Right lobe of liver (tissue), 4 donors: ENCODE data around the gene FAM181A.

Source experiments
- POLR2A ChIP-seq: fragments of 450-650 bp; IDR thresholded peaks from one replicate; pipeline ENCODE4 v1.6.1; 2017; ENCODE audit warnings: antibody characterized with exemption, mild to moderate bottlenecking
- TF ChIP-seq, protein P1 (sequence below), 4 donors: fragments of 200-600 bp in 3 of 4; fragments of 450-650 bp in 1 of 4; IDR thresholded peaks; one replicate each; pipeline versions ENCODE4 v1.5.1 to v1.8.0; 2016 to 2022; ENCODE audit warnings: antibody characterized with exemption in 4 of 4, mild to moderate bottlenecking in 2 of 4
- donor health status: DM: no; HTN: no; CAD: no.
- donor health status: DM: no; HTN: no; CAD: no.
- donor health status: DM: no; HTN: yes; CAD: no.

DNA sequence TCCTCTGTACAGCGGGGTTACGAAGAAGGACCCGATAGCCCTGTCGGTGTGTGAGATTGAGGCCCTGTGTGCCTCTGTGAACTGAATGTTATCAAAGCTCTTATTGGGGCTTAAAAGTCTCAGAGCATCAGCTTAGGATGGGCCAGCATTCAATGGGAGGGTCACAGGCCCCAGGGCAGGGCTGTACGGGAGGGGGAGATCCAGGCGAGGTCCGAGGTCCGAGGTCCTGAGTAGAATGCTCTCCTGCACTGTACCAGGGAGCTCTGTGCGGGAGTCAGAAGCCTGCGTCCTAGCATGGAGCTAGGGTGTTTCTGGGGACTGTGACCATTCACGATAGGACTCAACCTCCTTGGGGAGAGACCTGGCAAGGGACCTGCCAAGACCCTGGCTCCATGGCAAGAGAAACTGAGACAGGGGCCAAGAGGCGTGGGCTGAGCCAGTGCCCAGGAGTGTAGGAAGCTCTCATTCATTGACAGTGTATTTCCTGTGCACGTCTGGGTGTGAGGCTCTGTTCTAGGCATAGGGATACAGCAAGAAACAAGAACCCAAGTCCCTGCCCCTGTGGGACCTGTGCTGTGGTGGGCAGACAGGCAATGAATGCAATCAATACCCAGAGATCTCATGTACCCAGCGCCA, 12.0 kb upstream of the FAM181A start:
- TF ChIP-seq, protein P1, sequence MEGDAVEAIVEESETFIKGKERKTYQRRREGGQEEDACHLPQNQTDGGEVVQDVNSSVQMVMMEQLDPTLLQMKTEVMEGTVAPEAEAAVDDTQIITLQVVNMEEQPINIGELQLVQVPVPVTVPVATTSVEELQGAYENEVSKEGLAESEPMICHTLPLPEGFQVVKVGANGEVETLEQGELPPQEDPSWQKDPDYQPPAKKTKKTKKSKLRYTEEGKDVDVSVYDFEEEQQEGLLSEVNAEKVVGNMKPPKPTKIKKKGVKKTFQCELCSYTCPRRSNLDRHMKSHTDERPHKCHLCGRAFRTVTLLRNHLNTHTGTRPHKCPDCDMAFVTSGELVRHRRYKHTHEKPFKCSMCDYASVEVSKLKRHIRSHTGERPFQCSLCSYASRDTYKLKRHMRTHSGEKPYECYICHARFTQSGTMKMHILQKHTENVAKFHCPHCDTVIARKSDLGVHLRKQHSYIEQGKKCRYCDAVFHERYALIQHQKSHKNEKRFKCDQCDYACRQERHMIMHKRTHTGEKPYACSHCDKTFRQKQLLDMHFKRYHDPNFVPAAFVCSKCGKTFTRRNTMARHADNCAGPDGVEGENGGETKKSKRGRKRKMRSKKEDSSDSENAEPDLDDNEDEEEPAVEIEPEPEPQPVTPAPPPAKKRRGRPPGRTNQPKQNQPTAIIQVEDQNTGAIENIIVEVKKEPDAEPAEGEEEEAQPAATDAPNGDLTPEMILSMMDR (IDR thresholded peaks at IDR 0.05), result no peak
- TF ChIP-seq POLR2A, result no peak
